Measurements from ENCODE around the gene GPATCH1. TPM values are rescaled to one million over a fixed set of nuclear protein-coding genes. Genes with fewer than 3 reads are reported as not detected.

Gene GPATCH1
- total and polyA plus RNA-seq, 2 of the 8 experiments (the other 6 are each of a cell fraction or from before 2014, with no cell fraction given): 4.3 to 8.2 TPM

- no peaks in the 10 kb centered on the region for H3K36me3 ChIP-seq (ENCODE audit: control insufficient read depth in 2 of 4, insufficient read depth in 4 of 4, low read length in 3 of 4)
- no peak overlapping the region for H3K4me2 ChIP-seq (ENCODE audit: insufficient read depth in 1 of 2, low read depth in 2 of 2, low read length in 2 of 2)
- H3K9me3 ChIP-seq (ENCODE audit: insufficient read depth in 2 of 2, low read depth in 1 of 2, low read length in 1 of 2): no peaks in the 10 kb centered on the region
- no peak overlapping the region for H2AK5ac ChIP-seq (ENCODE audit: low read depth, low read length)
- H2BK20ac ChIP-seq (ENCODE audit: low read length): no peak overlapping the region
- no peak overlapping the region for H3K14ac ChIP-seq (ENCODE audit: insufficient read length)
- no peak overlapping the region for H3K4ac ChIP-seq (replicated peaks; ENCODE audit: insufficient read length, low read depth, low read length)
- no peak overlapping the region for H2BK5ac ChIP-seq (ENCODE audit: low read depth, low read length)
- H2BK120ac ChIP-seq (replicated peaks; ENCODE audit: low read depth, low read length): no peak overlapping the region
- H3K9ac ChIP-seq (replicated peaks in 1 of 4; ENCODE audit: extremely low read depth in 1 of 4, low read depth in 3 of 4, low read length in 3 of 4): no peak overlapping the region
- H2AFZ ChIP-seq (ENCODE audit: low read length): no peak overlapping the region
- DNase-seq (ENCODE audit: low read depth in 1 of 2, low spot score in 2 of 2): no peak
- no peak overlapping the region for H2BK12ac ChIP-seq (ENCODE audit: low read depth, low read length)
- peaks cover 10% of the 10 kb centered on the region; the same call in 1 of the 2 replicates for H3K79me1 ChIP-seq (ENCODE audit: low read depth, low read length)
- no peak overlapping the region for H3K27ac ChIP-seq (ENCODE audit: low read depth, low read length)
- H4K5ac ChIP-seq (ENCODE audit: insufficient read length, low read depth, low read length): no peak overlapping the region
- TF ChIP-seq CHD2 (IDR thresholded peaks at IDR 0.05; ENCODE audit: low read length): no peak
- TF ChIP-seq BCL11A (IDR thresholded peaks at IDR 0.05; ENCODE audit: low read depth in 2 of 2, low read length in 2 of 2): no peak
- no peak overlapping the region for H4K8ac ChIP-seq (ENCODE audit: extremely low read depth, insufficient read depth, low read length)
- FAIRE-seq: no peak
- CTCF ChIA-PET (ENCODE audit: partially characterized antibody): interaction anchor here (0.9 kb wide), 2 partner anchors 38 to 61 kb away, joined by 3 read pairs; no protein-coding TSS in a partner anchor
- peaks cover 0 to 4% (median 3%) of the 10 kb centered on the region in 4 experiments; a peak in 4 of 7 replicates for H3K27me3 ChIP-seq (replicated peaks in 1 of 4; ENCODE audit: control insufficient read depth in 3 of 4, extremely low read depth in 1 of 4, insufficient read depth in 3 of 4, low read length in 3 of 4)
- POLR2A ChIA-PET (ENCODE audit: partially characterized antibody): interaction anchor here (1.0 to 1.8 kb wide), 2 partner anchors 13 to 20 kb away, joined by 3 to 6 read pairs; partner anchors contain the start of gene GPATCH1
- 92% methylated on average over 5 of the region's 5 CpGs; no CpG with 5 or more reads in 1 of the 2 experiments for WGBS, 2 experiments (ENCODE audit: extremely low coverage in 1 of 2, insufficient coverage in 1 of 2, insufficient read length in 1 of 2, insufficient replicate concordance in 2 of 2, low coverage in 1 of 2, low lambda C conversion rate in 2 of 2, missing lambda C conversion rate in 1 of 2)
- H3K4me1 ChIP-seq (replicated peaks in 1 of 4; ENCODE audit: control insufficient read depth in 3 of 4, insufficient read depth in 4 of 4, low read length in 3 of 4): peaks cover 0 to 4% (median 0%) of the 10 kb centered on the region in 4 experiments; a peak in 1 of 7 replicates
- no peak overlapping the region for H4K91ac ChIP-seq (replicated peaks; ENCODE audit: insufficient read length, low read length)
- no peak overlapping the region for H3K18ac ChIP-seq (ENCODE audit: extremely low read depth, low read length)
- no peak overlapping the region for H3K4me3 ChIP-seq (ENCODE audit: extremely low read depth in 1 of 4, insufficient read depth in 2 of 4, low read depth in 3 of 4, low read length in 4 of 4)
- H2BK15ac ChIP-seq (ENCODE audit: low read length): no peak overlapping the region
- H3K23ac ChIP-seq (ENCODE audit: insufficient read length): no peak overlapping the region
- H3K56ac ChIP-seq (replicated peaks; ENCODE audit: insufficient read length, low read depth, low read length): no peak overlapping the region
- peaks cover 3% of the 10 kb centered on the region; the same call in 1 of the 2 replicates for H3K23me2 ChIP-seq (ENCODE audit: low read depth, low read length)
- H4K20me1 ChIP-seq (replicated peaks in 1 of 2; ENCODE audit: control insufficient read depth in 1 of 2, insufficient read depth in 2 of 2, low read length in 2 of 2): peaks cover 3 to 11% of the 10 kb centered on the region in 2 experiments
- peaks cover 8 to 65% of the 10 kb centered on the region in 2 experiments for H3K79me2 ChIP-seq (ENCODE audit: control insufficient read depth in 1 of 2, insufficient read depth in 2 of 2, low read length in 2 of 2)
These were observed 20.4 kb upstream of the GPATCH1 start for GRCh38 chr19:33060586-33060985.
